ENCODE measurements around the gene OR10W1.

The OR10W1 gene, protein sequence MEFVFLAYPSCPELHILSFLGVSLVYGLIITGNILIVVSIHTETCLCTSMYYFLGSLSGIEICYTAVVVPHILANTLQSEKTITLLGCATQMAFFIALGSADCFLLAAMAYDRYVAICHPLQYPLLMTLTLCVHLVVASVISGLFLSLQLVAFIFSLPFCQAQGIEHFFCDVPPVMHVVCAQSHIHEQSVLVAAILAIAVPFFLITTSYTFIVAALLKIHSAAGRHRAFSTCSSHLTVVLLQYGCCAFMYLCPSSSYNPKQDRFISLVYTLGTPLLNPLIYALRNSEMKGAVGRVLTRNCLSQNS

DNA sequence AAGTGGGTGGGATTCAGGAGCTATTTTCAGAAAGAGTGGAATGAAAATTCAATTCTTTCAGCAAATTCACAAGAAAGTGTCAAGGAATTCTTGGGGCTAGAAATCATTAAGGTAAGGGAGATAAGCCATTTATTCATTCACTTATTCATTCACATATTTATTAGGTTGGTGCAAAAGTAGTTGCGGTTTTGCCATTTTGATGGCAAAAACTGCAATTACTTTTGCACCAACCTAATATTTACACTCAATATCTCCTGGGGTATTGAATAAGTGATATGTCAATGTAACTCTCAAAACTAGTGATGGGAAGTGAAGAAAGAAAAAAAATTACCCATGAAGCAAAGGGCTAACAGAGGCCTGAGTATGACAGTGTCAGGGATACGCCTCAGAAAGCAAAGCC is at the start of gene OR10W1:
OR10W1 (minus strand) TSS at position 119 of the 400 bp plus-strand sequence. CDS start 402 bp downstream, outside the sequence.
- in situ Hi-C loops (cut with HindIII; ENCODE audit: low sequenced_read_pairs), result no loop called here

DNA sequence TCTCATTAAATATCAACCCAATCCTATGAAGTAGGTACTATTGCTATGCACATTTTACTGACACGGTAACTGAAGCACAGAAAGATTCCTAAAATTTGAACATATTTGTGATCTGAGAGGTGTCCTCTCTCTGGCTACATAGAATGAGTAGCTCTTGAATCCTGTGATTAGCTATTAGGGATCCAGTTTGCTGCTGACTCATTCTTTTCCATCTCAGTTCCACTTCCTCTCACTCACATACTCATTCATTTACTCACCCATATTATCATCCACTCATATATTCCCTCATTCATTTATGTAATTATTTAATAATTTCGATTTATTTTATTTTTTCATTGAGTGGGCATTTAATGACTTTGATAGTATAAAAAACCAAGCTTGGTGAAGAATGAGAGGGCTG is 48.1 kb upstream of the OR10W1 start:
- in situ Hi-C loops (cut with HindIII; ENCODE audit: low sequenced_read_pairs), result no loop called here

DNA sequence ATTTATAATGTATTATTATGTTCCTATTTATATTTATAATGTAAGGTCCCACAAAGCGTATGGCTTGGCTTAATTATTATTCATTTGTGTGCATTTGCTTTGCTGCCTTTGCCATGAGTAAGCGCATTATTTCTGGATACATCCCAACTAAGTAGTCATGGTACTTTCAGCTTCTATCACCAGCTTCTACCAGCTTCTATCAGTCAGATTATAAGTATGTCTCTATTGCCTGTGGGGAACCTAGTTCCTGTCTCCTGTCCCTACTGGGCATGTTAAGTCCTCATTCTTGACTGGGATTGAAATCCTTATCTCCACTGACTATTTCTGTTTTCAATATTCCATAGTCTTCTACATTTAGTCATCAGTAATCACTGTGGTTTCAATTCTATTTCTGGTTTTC is 33.5 kb upstream of the OR10W1 start:
- in situ Hi-C loops (cut with HindIII; ENCODE audit: low sequenced_read_pairs), result no loop called here

DNA sequence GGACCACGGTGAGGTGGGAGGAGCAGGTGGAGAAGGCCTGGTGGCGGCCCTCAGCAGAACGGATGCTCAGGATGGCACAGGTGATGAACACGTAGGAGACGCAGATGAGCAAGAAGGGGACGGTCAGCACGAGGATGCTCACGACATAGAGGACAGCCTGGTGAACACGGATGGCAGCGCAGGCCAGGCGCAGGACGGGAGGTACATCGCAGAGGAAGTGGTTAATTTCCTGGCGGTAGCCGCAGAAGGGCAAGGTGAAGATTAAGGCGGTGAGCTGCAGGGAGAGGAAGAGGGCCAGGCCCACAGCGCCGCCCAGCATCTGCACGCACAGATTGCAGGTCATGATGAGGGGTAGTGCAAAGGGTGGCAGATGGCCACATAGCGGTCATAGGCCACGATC is 24.0 kb upstream of the OR10W1 start:
- in situ Hi-C loops (cut with HindIII; ENCODE audit: low sequenced_read_pairs), result no loop called here

DNA sequence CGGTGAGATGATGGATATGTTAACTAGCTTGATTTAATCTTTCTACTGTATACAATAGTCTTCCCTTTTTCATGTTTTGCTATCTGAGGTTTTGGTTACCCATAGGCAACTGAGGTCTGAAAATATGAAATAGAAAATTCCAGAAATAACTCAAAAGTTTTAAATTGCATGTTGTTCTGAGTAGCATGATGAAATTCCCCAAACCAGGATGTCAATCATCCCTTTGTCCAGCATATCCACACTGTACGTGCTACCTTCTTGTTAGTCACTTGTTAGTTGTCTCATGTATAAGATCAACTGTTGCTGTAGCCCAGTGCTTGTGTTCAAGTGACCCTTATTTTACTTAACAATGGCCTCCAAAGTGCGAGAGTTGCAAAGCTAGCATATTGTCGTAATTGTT is 21.2 kb upstream of the OR10W1 start:
- in situ Hi-C loops (cut with HindIII; ENCODE audit: low sequenced_read_pairs), result no loop called here

DNA sequence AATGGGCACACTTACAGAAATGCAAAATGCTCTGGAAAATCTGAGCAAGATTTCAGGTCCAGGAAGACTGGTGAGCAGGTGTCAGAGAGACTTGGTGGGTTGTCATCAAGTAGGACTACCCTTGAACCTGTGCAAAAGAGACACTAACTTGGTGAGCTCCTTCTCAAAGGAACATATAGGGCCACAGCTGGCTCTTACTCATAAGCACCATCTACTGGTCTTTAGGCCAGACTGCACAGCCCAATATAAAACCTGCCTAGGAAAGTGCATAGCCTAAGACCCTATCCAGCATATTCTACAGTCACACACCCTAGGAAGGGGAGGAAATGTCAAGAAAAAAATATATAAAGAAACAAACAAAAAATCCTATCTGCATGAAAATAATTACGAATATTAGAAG is 18.2 kb upstream of the OR10W1 start:
- in situ Hi-C loops (cut with HindIII; ENCODE audit: low sequenced_read_pairs), result no loop called here

DNA sequence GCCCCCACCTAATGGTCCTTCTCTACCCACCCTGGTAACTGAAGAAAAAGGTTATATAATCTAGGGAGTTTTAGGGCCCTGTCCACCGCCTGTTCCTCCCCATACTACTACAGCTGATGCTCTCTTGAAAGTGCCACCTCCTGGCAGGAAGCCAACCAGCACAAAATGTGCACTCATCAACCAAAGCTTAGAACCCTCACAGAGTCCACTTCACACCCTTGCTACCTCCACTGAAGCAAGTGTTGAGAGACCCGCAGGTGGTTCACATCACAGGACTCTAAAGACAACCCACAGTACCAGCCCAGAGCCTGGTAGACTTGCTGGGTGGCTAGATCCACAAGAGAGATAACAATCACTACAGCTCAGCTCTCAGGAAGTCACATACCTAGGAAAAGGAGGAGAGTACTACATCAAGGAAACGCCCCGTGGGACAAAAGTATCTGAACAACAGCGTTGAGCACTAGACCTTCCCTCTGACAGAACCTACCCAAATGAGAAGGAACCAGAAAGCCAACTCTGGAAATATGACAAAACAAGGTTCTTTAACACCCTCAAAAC is 17.5 kb upstream of the OR10W1 start:
- in situ Hi-C loops (cut with HindIII; ENCODE audit: low sequenced_read_pairs), result no loop called here

DNA sequence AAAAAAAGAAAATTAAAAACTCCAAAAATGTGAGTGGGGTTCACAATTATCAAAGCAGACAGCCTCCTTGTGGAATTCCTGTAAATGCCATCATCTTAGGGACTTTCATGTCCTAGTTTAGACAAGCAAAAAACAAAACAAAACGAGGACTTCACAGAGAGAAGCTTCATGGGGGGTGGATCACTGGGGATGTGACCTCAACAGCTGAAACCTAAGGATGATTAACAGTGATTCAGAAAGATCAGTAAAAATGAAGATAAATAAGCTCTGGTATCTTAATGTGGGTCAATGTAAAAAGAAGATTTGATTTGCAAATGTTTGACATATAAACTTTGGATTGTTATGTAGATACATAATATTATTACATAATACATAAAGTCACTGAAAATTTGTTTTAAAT is 8.1 kb upstream of the OR10W1 start:
- in situ Hi-C loops (cut with HindIII; ENCODE audit: low sequenced_read_pairs), result no loop called here

DNA sequence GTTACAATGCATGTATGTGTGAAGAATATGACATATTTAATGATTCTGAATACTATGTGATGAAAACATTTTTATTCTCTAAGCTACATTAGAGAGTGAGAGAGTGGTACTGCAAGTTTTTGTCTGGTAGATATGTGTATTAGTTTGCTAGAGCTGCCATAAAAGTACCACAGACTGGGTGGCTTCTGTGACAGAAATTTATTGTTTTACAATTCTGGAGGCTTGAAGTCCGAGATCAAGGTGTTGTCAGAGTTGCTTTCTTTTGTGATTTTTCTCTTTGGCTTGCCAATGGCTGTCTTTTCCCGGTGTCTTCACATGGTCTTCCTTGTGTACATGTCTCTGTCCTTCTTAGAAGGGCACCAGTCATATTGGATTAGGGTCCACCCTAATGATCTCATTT is 6.9 kb upstream of the OR10W1 start:
- in situ Hi-C loops (cut with HindIII; ENCODE audit: low sequenced_read_pairs), result no loop called here

DNA sequence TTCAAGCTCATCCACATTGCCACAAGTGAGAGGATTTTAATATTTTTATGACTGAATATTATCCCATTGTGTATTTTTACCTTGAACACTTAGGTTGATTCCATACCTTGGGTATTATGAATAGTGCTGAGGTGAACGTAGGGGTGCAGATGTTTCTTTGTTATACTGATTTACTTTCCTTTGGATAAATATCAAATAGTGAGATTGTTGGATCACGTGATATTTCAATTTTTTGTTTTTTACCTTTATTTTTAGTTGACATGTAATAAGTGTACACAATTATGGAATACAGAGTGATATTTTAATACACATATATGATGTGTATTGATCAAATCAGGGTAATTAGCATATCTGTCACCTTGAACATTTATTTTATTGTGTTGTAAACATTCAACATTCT is 8.1 kb downstream of the OR10W1 start:
- in situ Hi-C loops (cut with HindIII; ENCODE audit: low sequenced_read_pairs), result no loop called here

DNA sequence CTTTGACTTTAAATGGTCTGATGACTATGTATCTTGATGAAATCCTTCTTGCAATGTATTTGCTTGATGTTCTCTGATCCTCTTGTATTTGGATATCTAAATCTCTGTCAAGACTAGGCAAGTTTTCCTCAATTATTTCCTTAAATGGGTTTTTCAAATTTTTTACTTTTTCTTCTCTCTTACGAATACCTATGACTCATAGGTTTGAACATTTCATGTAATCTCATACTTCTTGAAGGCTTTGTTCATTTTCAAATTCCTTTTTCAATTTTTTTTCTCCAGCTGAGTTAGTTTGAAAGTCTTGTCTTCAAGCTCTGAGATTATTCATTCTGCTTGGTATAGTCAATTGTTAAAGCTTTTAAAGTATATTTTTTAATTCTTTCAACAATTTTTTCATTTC is 13.1 kb downstream of the OR10W1 start:
- in situ Hi-C loops (cut with HindIII; ENCODE audit: low sequenced_read_pairs), result no loop called here

DNA sequence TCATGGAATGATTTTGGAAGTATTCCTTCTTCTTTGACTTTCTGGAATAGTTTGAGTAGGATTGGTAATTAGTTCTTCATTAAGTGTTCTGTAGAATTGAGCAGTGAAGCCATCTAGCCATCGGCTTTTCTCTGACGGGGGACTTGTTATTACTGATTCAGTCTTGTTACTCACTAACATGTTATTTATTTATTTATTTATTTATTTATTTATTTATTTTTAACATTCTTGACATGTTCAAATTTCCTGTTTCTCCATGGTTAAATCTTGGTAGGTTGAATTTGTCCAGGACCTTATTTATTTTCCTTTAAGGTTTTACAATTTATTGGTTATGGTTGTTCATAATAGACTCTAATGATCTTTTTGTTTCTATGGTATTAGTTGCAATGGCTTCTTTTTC is 24.1 kb downstream of the OR10W1 start:
- in situ Hi-C loops (cut with HindIII; ENCODE audit: low sequenced_read_pairs), result no loop called here

DNA sequence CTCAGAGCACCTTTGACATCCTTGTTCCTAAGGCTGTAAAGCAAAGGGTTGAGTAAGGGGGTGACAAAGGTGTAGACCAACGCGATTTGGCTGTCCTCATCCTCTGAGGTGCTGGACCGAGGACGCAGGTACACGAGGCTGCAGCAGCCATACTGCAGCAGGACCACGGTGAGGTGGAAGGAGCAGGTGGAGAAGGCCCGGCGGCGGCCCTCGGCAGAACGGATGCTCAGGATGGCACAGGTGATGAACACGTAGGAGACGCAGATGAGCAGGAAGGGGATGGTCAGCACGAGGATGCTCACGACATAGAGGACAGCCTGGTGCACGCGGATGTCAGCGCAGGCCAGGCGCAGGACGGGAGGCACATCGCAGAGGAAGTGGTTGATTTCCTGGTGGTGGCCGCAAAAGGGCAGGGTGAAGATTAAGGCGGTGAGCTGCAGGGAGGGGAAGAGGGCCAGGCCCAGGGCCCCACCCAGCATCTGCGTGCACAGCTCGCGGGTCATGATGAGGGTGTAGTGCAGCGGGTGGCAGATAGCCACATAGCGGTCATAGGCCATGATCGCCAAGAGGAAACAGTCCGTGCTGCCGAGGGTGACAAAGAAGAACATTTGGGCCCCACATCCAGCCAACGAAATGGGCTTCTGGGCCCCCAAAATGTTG is 40.0 kb downstream of the OR10W1 start:
- in situ Hi-C loops (cut with HindIII; ENCODE audit: low sequenced_read_pairs), result no loop called here

DNA sequence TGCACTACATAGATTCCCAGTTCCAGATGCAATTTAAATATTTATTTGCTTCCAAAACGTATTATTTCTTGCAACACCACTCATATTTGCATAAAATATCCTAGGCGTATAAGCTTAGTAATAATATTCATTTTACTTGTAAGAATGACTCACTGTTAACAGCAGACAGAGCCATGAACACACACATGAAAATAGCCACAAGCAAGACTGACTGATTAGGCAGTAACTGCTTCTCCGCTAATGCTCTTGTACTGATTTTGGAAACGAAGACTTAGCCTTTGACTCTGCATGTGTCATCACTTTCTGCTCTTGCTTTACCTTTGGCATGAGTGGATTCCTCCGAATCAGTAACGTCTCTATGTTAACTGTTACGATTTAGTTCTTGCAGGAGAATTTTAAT is 45.3 kb downstream of the OR10W1 start:
- in situ Hi-C loops (cut with HindIII; ENCODE audit: low sequenced_read_pairs), result no loop called here

All from endothelial cell of hepatic sinusoid (primary cell).